HepG2 (cell line): ENCODE results near the gene SBK2. TPM values are rescaled to one million over a fixed set of nuclear protein-coding genes. Genes with fewer than 3 reads are reported as not detected.

Source experiments
- CBX5 ChIP-seq: sonication (generic); formaldehyde crosslinking; IDR thresholded peaks from 2 replicates; pipeline ENCODE4 v1.4.0; 2020; ENCODE audit warnings: missing genetic modification reagents, borderline replicate concordance
- HDAC1 ChIP-seq: sonication (generic); formaldehyde crosslinking; IDR thresholded peaks from 2 replicates; pipeline ENCODE4 v1.5.1; 2020; ENCODE audit warnings: mild to moderate bottlenecking, missing genetic modification reagents
- MED13 ChIP-seq: sonication (generic); formaldehyde crosslinking; IDR thresholded peaks from 2 replicates; pipeline ENCODE4 v1.5.0; 2020; ENCODE audit warnings: missing genetic modification reagents
- NPAS2 ChIP-seq: sonication (generic); formaldehyde crosslinking; IDR thresholded peaks from 2 replicates; pipeline ENCODE4 v1.8.0; 2022; ENCODE audit warnings: mild to moderate bottlenecking, missing genetic modification reagents, borderline replicate concordance
- SATB2 ChIP-seq: sonication (generic); formaldehyde crosslinking; IDR thresholded peaks from 2 replicates; pipeline ENCODE4 v1.5.0; 2020; ENCODE audit warnings: missing genetic modification reagents
- SOX13 ChIP-seq, 3 experiments: fragments of 450-650 bp in 1 of 3; sonication (generic) in 1 of 3; formaldehyde crosslinking in 1 of 3; IDR thresholded peaks in 2 of 3; conservative IDR thresholded peaks in 1 of 3; 2 replicates each; pipeline versions ENCODE4 v1.5.0 to v1.6.1; 2016 to 2020; ENCODE audit warnings: antibody characterized with exemption in 1 of 3, mild to moderate bottlenecking in 1 of 3, missing compliant biosample characterization in 1 of 3, missing genetic modification reagents in 1 of 3, moderate library complexity in 1 of 3
- TEAD2 ChIP-seq: sonication (generic); formaldehyde crosslinking; IDR thresholded peaks from 2 replicates; pipeline ENCODE4 v1.9.0; 2021; ENCODE audit warnings: missing genetic modification reagents
- ZBTB40 ChIP-seq, 2 experiments: fragments of 450-650 bp in 1 of 2; sonication (generic) in 1 of 2; formaldehyde crosslinking in 1 of 2; IDR thresholded peaks; 2 replicates each; pipeline versions ENCODE4 v1.6.1 to v1.8.0; 2016 to 2022; ENCODE audit warnings: antibody characterized with exemption in 1 of 2, mild to moderate bottlenecking in 1 of 2, missing genetic modification reagents in 1 of 2
- ZMYM2 ChIP-seq: sonication (generic); formaldehyde crosslinking; IDR thresholded peaks from 2 replicates; pipeline ENCODE4 v1.8.0; 2022; ENCODE audit warnings: mild to moderate bottlenecking, missing genetic modification reagents
- ZNF737 ChIP-seq: sonication (generic); formaldehyde crosslinking; IDR thresholded peaks from 2 replicates; pipeline ENCODE4 v1.5.0; 2020; ENCODE audit warnings: missing genetic modification reagents, mild to moderate bottlenecking, borderline replicate concordance
- ZNF883 ChIP-seq: sonication (generic); formaldehyde crosslinking; IDR thresholded peaks from 2 replicates; pipeline ENCODE4 v1.5.1; 2020; ENCODE audit warnings: mild to moderate bottlenecking, missing genetic modification reagents; ENCODE audit errors: not compliant biosample characterization
- polyA plus RNA-seq, 8 experiments: library from polyadenylated mRNA; depleted of rRNA in 3 of 8; stranded (reverse) in 7 of 8; unstranded in 1 of 8; fragments of >200 nt; fragmentation: Illumina TruSeq in 4 of 8; extraction: Trizol in 4 of 8; gene quantifications; 2 replicates each; pipeline versions ENCODE4 v1.2.1 to v1.2.3, GENCODE V29; 2011 to 2016; ENCODE audit warnings: low read depth in 4 of 8, missing spikeins in 1 of 8, mixed read lengths in 1 of 8; ENCODE audit not compliant: insufficient read depth in 1 of 8
- total RNA-seq, 5 experiments: library from RNA; depleted of rRNA; stranded (reverse); fragments of >200 nt; fragmentation: Illumina TruSeq; extraction: Trizol; gene quantifications; 2 replicates each; pipeline ENCODE4 v1.2.3, GENCODE V29; 2016; ENCODE audit warnings: low read depth in 1 of 5
- TF ChIP-seq, protein P1 (sequence below): sonication (generic); formaldehyde crosslinking; IDR thresholded peaks from 2 replicates; pipeline ENCODE4 v1.5.1; 2020; ENCODE audit warnings: mild to moderate bottlenecking, missing genetic modification reagents, moderate library complexity
- TF ChIP-seq, protein P2 (sequence below): sonication (generic); formaldehyde crosslinking; IDR thresholded peaks from 2 replicates; pipeline ENCODE4 v1.8.1; 2023; ENCODE audit warnings: mild to moderate bottlenecking, missing genetic modification reagents

SBK2 gene
- total and polyA plus RNA-seq, 2 of the 13 experiments (the other 11 are each of a cell fraction or from before 2014, with no cell fraction given), result 0.24 TPM; not detected in 1

- TF ChIP-seq SOX13 (IDR thresholded peaks at IDR 0.05), result no peak
- no peak; a peak in 1 of 4 replicates for TF ChIP-seq SOX13 (CRISPR knock-in tag; conservative IDR thresholded peaks at IDR 0.05 in 1 of 2, IDR thresholded peaks at IDR 0.05 in 1 of 2)
- no peak for TF ChIP-seq SATB2 (CRISPR knock-in tag)
- no peak for TF ChIP-seq ZMYM2
- TF ChIP-seq ZBTB40 (IDR thresholded peaks at IDR 0.05), result no peak
- TF ChIP-seq ZBTB40 (CRISPR knock-in tag; IDR thresholded peaks at IDR 0.05), result no peak
- no peak for TF ChIP-seq TEAD2 (CRISPR knock-in tag)
- TF ChIP-seq HDAC1 (CRISPR knock-in tag), result peak; percentile 11; the same call in 1 of the 2 replicates
- TF ChIP-seq NPAS2, result no peak
- no peak for TF ChIP-seq ZNF883
- TF ChIP-seq ZNF737, result no peak
- TF ChIP-seq, protein P1, sequence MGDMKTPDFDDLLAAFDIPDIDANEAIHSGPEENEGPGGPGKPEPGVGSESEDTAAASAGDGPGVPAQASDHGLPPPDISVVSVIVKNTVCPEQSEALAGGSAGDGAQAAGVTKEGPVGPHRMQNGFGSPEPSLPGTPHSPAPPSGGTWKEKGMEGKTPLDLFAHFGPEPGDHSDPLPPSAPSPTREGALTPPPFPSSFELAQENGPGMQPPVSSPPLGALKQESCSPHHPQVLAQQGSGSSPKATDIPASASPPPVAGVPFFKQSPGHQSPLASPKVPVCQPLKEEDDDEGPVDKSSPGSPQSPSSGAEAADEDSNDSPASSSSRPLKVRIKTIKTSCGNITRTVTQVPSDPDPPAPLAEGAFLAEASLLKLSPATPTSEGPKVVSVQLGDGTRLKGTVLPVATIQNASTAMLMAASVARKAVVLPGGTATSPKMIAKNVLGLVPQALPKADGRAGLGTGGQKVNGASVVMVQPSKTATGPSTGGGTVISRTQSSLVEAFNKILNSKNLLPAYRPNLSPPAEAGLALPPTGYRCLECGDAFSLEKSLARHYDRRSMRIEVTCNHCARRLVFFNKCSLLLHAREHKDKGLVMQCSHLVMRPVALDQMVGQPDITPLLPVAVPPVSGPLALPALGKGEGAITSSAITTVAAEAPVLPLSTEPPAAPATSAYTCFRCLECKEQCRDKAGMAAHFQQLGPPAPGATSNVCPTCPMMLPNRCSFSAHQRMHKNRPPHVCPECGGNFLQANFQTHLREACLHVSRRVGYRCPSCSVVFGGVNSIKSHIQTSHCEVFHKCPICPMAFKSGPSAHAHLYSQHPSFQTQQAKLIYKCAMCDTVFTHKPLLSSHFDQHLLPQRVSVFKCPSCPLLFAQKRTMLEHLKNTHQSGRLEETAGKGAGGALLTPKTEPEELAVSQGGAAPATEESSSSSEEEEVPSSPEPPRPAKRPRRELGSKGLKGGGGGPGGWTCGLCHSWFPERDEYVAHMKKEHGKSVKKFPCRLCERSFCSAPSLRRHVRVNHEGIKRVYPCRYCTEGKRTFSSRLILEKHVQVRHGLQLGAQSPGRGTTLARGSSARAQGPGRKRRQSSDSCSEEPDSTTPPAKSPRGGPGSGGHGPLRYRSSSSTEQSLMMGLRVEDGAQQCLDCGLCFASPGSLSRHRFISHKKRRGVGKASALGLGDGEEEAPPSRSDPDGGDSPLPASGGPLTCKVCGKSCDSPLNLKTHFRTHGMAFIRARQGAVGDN (CRISPR knock-in tag), result peak; percentile 58
- TF ChIP-seq, protein P2, sequence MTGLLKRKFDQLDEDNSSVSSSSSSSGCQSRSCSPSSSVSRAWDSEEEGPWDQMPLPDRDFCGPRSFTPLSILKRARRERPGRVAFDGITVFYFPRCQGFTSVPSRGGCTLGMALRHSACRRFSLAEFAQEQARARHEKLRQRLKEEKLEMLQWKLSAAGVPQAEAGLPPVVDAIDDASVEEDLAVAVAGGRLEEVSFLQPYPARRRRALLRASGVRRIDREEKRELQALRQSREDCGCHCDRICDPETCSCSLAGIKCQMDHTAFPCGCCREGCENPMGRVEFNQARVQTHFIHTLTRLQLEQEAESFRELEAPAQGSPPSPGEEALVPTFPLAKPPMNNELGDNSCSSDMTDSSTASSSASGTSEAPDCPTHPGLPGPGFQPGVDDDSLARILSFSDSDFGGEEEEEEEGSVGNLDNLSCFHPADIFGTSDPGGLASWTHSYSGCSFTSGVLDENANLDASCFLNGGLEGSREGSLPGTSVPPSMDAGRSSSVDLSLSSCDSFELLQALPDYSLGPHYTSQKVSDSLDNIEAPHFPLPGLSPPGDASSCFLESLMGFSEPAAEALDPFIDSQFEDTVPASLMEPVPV (CRISPR knock-in tag), result no peak
- no peak for TF ChIP-seq MED13 (CRISPR knock-in tag)
- no peak for TF ChIP-seq CBX5 (CRISPR knock-in tag)
Measured at GRCh38 chr19:55585658-55586339, 48.9 kb upstream of the SBK2 start (continued).
